Thyroid gland (tissue), 4 donors: Measurements from ENCODE around the gene ANO1.

ENCODE experiments used
- CTCF ChIP-seq, 6 experiments: fragments of 200-600 bp in 3 of 6; fragments of 450-650 bp in 3 of 6; sonication (generic) in 3 of 6; IDR thresholded peaks; one replicate each; pipeline ENCODE4 v1.5.1; 2016 to 2019; ENCODE audit warnings: antibody characterized with exemption in 6 of 6, mild to moderate bottlenecking in 2 of 6, inconsistent platforms in 1 of 6, moderate library complexity in 1 of 6
- POLR2A ChIP-seq, 2 donors: fragments of 450-650 bp; IDR thresholded peaks; one replicate each; pipeline ENCODE4 v1.6.1; 2017; ENCODE audit warnings: antibody characterized with exemption in 2 of 2, mild to moderate bottlenecking in 2 of 2, moderate library complexity in 1 of 2

DNA sequence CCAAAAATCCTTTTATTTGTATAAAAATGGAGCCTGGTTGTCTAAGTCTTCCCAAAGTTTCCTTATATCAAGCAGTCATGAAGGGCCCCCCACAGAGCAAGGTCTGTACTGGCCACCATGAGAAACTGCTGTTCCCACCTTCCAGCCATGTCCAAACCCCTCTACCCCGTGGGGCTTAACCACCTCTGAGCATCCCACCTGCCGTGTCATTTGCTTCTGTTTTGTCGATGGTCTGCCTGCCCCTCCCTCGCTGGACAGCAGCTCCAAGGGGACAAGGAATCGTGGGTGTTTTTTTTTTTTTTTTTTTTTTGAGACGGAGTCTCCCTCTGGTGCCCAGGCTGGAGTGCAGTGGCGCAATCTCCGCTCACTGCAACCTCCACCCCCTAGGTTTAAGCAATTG is 11.1 kb upstream of the ANO1 start:
- no peak for TF ChIP-seq CTCF (IDR thresholded peaks at IDR 0.05)
- no peak for TF ChIP-seq POLR2A (IDR thresholded peaks at IDR 0.05)
